GM19239 (cell line): ENCODE measurements around the gene SCPEP1.
"Not testable (repeated sequence)": the region's sequence is repeated elsewhere in the genome, so short reads cannot be mapped to it uniquely, and the experiment has no call there.

Experiments used
- DNase-seq: peaks from one replicate; pipeline ENCODE4 v3.0.0; 2011; ENCODE audit warnings: low spot score; ENCODE audit not compliant: insufficient read length
- FAIRE-seq: peaks from 2 replicates; lab custom pipeline; 2011; peaks lifted over from hg19 to GRCh38; lab: Jason Lieb, UNC

The SCPEP1 gene

DNA sequence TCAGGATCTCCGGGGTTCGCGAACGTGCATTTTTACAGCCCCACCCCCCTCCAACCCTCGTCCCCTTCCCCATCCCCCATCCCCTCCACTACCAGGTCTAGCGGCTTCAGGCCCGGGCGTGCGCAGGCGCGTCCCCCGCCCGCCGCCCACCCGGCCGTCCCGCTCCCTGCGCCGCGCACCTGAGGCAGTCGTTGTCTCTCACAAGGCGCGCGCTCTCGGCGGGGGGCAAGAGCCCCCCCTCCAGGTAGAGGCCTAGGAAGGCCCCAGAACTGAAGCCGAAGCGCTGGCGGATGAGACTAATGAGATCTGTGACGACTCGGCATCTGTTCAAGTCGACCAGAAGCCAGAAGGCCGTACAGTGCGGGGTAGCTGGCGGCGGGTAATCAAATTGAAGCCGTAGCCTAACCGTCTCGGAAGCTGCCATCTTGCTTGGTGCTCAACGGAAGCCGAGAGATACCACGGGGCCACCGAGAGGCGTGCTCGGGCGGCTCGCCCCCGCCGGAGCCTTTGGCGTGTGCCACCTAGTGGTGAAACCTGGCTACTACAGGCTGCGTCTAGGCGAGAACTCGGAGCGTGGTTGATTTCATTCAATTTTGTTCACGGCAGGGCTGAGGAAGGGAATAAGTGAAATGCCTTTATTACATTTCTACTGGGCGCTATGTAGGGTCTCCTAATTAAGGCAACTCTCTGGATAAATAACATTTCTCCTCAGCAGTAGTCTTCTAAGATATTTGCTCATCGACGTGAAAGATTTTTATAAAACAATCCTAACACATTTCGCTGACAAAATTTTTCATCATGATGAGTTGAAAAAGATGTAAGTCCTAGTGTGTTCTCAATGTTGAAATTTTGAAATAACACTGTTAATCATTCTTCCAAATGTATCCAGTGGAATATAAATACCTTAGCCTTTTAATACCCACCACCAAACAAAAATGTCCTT is 17.1 kb upstream of the SCPEP1 start, which contains the start of gene COIL:
Gene COIL, minus strand, starts transcription at position 455 of the 943 bp plus-strand sequence. Its CDS starts 31 bp downstream, at position 424.
- FAIRE-seq (peak; percentile 84), DNase-seq (peak; percentile 83)

DNA sequence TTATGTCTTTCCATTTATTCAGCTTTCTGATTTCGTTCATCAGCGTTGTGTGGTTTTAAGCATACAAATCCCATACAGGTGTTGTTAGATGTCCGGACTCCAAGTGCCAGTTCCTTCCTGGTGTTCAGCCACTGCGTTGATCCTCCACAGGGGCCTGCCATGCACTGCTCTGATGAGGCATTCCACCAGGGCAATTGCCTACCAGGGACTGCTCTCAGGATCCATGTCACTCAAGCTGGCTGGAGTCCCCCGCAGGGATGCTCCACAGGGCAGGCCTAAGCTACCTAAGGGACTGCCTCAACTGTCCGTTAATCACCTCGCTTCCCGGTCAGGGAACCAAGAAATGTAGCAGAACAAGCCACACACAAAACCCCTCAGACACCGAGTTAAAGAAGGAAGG is 12.7 kb upstream of the SCPEP1 start:
- FAIRE-seq, DNase-seq: not testable (repeated sequence)

DNA sequence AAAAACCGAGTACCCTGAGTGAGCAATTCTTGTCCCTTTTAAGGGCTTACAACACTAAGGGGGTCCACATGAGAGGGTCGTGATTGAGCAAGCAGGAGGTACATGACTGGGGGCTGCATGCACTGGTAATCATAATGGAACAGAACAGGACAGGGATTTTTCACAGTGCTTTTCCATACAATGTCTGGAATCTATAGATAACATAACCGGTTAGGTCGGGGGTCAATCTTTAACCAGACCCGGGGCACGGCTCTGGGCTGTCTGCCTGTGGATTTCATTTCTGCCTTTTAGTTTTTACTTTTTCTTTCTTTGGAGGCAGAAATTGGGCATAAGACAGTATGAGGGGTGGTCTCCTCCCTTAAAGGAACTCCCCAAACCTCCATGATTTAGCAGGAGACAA is 12.2 kb upstream of the SCPEP1 start:
- FAIRE-seq, DNase-seq: not testable (repeated sequence)

DNA sequence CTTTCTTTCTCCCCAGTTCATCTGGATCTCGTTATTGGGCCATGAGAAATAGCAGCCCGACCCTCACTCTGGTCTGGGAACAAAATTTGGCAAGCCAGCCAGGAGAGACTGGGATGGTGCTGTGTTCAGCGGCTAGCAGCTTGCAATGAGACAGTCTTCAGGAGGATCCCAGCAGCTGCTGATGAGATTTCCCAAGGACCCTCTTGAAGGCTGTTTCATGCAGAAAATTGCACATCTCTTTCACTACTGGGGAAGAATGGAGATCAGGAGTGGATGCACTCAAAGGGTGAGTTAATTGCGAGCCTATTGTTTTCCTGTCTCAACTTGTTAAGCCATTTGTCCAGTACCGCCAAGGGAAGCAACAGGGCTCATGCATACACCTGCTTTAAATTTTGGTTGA is 11.6 kb upstream of the SCPEP1 start:
- no peak for DNase-seq

DNA sequence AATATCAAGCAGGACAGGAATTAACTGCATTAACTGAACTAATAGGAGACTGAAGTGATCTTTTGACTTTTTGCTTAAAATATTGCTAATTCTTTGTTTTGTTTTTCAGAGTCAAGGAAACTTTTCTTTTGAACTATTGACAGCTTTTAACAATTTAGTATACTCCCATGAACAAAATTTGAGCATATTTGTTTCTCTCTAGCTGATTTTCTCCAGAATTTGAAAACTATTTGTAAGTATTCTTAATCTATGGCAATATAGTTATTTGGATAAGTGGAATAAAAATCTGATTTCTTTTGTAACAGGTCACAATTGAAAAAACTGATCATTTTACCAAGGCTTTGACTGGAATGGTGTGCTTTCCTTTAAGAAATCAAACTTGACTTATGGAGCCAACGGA is 7.0 kb upstream of the SCPEP1 start:
- FAIRE-seq (no peak), DNase-seq (no peak)

More for the DNA sequence above, 11.6 kb upstream of the SCPEP1 start:
- no peak for FAIRE-seq

DNA sequence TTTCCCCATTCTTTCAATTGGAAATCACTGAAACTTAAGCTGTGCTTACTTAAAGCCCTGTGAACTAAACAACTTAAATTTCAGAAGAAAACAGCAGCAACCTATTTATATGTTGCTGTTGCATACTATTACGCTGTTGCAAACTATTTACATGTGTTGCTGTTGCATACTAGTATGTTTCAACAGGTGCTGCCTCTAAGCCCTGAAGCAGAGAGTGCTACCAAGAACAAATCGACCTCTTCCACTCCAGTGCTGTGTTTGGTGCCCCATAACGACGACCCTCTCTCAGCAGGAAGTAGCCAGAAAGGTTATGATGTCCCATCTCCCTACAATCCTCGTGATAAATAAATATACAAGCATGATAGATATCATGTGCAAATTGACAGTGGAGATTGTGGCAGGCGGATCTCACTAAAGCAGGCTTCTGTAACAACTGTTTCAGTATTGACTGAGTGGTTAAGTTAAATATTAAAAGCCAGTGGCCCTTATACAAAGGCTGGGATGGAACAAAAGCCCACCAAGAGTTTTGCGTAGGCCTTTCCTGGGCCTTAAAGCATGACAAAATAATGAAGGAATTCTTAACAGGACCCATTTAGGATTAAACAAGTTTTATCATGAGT is 5.7 kb upstream of the SCPEP1 start:
- DNase-seq: no peak
- FAIRE-seq: no peak

DNA sequence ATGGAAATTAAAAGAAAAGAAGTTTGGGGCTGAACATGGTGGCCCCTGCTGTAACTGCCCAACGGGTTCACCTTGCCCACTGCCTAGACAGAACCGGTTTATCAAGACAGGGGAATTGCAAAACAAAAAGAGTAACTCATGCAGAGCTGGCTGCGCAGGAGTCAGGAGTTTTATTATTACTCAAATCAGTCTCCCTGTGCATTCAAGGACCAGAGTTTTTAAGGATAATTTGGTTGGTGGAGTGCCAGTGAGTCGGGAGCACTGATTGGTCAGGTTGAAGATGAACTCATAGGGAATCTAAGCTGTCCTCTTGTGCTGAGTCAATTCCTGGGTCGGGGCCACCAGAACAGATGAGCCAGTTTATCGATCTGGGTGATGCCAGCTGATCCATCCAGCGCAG is 4.4 kb upstream of the SCPEP1 start:
- no peak for DNase-seq
- no peak for FAIRE-seq

DNA sequence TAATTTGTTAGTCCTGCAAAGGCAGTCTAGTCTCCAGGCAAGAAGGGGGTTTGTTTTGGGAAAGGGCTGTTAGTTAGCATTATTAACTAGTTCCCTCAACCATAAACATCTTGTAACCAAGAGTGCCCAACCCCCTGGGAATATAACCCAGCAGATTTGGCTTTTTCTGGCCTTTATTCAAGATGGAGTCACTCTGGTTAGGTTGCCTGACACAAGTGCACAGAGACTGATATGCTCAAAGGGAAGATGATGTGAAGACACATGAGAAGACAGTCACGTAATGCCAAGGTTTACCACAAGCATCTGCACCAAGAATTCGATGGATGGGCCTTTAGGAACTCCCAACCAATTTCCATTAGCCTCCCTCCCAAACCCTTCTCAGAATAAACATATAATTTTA is 3.9 kb upstream of the SCPEP1 start:
- FAIRE-seq (no peak), DNase-seq (no peak)

DNA sequence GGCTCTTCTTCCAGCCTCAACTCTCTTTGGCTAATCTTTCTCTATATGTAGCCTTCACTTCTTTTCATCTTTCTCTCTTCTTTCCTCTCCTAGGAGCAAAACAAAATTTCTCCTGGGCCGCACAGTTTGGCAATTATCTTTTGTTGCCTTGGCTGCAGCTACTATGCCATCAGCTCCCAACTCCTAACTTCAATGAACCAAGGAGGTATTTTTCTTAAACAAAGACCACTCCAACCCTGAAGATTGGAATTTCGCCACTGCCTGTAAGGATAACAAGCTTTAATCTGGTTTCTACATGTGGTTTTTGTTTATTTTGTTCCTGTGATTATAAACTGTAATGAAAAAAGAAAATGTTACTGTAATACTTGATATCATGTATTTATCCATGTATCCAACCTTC is 2.3 kb upstream of the SCPEP1 start:
- FAIRE-seq (no peak), DNase-seq (no peak)

DNA sequence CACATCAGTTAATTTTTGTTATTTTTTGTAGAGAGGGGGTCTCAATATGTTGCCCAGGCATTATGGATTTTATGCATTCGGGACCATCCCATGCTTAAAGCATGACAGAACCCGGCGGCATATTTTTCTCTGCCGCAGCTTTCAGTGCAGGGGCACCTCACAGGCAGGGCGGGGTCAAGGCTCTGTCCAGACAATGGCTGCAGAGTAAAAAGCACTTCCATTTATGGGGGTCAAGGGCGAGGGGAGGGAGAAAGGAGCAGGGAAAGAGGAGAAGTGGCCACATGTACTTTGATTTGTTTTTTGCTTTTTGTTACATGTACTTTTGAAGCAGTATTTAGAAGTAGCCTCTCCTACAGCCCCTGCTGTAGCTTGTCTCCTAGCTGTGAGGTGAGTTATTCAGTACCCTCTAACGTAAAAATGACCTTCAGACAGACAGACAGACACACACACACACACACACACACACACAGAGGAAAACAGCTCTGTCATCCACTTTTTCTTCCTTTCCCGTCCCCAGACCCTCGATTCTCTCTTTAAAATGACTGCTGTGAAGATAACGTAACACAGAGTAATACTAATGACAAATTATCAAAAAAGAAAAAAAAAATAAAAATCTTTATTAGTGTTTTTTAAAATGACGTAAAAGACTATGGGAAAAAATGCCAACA is 856 bp upstream of the SCPEP1 start:
- no peak for FAIRE-seq

DNA sequence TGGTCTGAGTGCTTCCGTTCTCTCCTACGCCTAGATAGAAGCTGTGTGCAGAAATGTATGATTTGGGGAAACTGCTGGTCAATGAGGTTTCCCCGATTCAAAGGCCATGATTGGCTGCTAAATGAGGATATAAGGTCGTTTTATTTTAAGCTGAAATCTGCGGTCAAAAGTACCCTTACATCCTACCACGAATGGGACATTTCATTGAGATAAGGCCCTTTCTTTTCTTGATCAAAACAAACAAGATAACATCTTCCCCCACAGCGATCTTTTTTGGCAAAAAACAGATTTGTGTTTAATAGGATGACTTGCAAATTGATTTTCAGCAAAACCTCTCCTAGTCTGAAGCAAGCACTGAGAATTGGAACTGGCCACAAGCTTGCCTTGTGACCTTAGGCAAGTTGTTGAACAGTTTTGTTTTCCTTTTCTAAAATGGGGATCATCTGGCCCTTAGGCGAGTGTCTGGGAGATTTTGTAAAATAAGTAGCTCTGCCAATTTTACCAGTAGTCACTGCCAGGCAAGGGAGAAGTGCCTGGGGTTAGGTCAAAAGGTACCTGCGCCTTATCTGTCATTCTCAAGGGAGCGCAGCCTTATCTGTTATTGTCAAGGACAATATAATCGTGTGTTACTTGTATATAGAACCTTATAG is 635 bp downstream of the SCPEP1 start:
- DNase-seq (peak; percentile 30), FAIRE-seq (peak; percentile 84)

More for the DNA sequence above, 856 bp upstream of the SCPEP1 start:
- no peak for DNase-seq

DNA sequence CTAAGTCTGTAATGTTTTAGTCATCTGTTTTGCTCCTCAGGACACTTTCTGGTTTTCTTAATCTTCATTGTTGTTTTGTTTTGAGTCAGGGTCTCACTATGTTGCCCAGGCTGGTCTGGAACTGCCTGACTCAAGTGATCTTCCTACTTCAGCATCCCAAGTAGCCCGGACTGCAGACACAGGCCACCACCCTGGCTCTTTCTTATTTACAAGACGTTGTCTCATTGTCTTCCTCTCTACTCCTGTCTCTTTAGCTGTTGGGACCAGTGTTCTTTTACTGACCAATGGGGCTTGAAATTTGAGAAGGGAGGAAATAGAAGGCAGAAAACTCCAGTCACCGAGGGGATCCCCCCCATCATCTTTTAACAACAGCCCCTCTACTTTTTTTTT is 1.2 kb downstream of the SCPEP1 start:
- FAIRE-seq: no peak
- no peak for DNase-seq

DNA sequence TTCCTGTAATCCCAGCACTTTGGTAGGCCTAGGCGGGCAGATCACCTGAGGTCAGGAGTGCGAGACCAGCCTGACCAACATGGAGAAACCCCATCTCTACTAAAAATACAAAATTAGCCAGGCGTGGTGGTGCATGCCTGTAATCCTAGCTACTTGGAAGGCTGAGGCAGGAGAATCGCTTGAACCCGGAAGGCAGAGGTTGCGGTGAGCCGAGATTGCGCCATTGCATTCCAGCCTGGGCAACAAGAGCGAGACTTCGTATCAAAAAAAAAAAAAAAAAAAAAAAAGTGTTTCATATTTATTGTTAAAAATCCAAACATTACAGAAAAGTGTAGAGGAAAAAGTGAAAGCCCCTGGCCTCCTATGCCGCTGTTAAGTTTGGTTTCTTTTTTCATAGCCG is 2.6 kb downstream of the SCPEP1 start:
- DNase-seq, FAIRE-seq: not testable (repeated sequence)

DNA sequence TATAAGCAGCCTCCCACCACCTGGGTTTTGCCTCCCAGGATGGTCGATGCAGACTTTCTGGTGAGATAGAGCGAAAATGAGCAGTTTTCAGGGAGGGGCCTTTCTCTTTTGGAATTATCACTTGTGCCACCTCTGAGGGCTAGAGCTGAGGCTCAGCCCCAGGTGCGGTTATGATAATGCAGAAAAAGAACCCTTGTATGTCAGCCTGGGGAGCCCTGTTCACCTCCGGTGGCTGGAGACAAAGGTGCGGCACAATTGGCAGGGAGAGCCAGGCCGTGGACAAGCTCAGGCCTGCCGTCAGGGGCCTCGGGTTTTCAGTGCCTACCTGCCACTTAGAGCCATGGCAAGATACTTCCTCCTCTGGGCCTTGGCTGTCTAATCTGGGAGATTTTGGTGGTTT is 4.4 kb downstream of the SCPEP1 start:
- DNase-seq (no peak), FAIRE-seq (no peak)

DNA sequence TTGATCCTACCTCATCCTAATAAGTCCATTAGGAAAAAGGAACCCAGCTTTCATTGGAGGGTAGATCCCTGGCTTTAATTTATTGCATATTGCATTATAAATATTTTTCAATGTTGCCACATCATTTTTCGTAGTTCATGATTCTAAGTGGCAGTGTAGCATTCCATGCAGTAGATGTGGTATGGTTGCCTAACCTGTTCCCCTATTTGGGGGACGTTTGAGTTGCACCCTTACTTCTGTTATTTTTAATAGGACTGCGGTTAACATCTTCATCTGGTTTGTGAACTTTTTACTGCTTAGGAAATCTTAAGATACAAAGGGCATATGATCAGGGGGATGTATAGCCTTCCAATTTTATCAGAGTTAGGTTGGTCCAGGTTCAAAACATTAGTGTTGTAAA is 5.4 kb downstream of the SCPEP1 start:
- DNase-seq (no peak), FAIRE-seq (no peak)

DNA sequence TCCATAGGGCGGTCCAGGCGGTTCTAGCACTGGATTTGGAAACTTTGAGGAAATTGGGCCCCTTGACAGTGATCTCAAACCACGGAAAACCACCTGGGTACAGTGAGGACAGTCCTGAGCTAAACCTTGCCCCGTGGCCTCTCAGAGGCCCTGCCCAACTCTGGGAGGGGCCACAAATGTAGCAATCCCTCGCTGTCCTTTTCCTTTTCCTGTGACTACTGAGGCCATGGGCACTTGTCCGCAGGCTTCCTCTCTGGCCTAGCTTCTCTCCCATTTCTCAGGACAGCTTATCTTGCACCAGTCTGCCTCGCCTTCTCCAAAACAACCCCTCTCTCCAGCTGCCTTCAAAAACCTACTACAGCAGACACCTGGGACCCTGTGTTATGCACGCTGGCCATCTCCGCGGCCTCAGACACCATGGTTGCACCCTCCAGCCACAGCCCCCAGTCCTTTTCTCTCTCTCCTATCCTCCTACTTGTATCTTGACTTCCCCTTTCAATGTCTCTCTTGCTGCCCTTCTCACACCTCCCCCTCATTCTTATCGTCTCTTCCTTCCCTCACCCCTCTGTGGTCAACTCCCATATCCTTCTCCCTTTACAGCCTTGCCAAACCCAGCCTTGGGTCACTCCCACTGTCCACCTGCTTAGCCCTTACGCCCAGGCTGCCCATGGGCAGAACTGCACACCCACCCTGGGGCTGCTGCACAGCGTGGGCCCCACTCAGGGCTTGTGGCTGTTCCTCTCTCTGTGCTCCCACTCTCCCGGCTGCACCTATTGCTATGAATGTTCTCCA is 7.6 kb downstream of the SCPEP1 start:
- no peak for DNase-seq
- no peak for FAIRE-seq

DNA sequence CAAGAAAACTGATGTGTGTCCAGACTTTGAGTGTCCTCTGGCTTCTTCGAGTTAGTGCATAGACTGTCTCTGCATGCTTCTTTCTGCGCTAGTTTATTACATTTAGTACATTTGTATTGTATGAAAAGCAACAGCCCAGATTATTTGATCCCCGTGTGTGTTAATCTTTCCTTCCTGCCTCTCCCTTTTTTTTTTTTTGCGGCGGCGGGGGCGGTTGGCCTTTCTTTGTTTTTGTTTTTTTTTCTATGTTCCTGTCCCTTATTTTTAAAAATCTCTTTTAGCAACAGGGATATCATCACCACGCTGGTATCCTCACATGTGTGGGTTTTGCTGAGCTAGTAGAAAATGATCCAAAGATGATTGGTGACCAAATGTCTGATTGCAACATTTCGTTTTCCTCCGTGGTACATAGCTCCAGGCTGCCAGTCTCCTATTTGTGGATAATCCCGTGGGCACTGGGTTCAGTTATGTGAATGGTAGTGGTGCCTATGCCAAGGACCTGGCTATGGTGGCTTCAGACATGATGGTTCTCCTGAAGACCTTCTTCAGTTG is 9.4 kb downstream of the SCPEP1 start:
- DNase-seq (no peak), FAIRE-seq (no peak)

DNA sequence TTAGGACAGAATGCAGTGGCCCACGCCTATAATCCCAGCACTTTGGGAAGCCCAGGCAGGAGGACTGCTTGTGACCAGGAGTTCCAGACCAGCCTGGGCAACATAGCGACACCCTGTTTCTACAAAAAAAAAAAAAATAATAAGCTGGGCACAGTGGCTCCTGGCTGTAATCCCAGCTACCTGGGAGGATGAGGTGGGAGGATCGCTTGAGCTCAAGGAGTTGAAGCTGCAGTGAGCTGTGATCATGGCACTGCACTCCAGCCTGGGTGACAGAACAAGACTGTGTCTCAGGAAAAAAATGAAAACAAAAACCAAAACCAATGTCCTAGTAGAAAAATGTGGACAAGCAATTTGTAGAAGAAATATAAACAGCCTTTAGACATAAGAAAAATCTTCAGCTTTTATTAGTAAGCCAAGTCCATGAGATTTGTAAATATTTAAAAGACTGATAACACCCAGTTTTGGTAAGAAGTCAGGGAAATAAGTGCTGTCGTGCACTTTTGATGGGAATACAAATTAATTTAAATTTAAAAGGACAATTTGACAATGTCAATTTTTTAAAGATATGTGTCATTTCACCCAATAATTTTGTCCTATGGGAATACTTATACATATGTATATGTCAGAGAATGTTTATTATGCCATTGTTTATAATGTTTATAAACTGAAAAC is 11.1 kb downstream of the SCPEP1 start:
- FAIRE-seq (no peak), DNase-seq (no peak)

DNA sequence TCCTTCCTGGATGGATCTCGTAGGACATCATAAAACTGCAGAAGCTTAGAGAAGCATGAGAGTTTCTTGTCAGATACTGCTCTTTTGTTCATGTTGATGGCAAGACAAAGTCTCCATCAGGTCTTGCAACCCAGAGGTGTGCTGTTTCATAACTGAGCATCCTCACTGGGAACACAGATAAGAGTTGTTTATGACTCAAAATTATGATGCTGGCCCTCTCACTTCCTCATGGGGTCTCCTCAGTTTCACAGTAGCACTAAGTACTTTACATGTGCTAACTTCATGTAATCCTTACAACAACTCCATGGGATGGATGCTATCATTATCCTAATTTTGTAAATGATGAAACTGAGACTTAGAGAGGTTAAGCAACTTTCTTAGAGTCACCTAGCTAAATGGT is 14.4 kb downstream of the SCPEP1 start:
- no peak for DNase-seq
- FAIRE-seq: no peak
